Measurements from ENCODE around the gene ENTPD7. TPM values are rescaled to one million over a fixed set of nuclear protein-coding genes. Genes with fewer than 3 reads are reported as not detected.

ENTPD7 gene
- polyA plus RNA-seq, 1 donor from 2014 or later: 4.1 TPM

DNA sequence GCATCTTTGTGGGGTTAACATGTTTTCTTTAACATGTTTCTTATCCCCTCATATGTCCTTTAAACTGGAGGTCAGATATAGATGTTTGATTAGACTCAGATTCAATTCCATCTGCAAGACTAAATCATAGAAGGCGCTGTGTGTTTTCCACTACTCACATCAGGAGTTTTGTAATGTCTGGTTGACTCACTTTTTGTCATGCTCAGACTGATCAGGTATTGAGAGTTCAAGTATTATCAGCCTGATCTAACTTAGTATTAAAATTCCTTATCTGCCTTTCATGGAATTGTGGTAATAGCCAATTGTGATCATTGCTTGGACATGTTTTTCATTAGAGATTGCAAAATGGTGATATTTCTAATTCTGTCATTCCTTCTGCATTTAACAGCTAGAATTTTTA lies 30.2 kb downstream of the ENTPD7 start:
- TF ChIP-seq MXI1 (conservative IDR thresholded peaks at IDR 0.05; ENCODE audit: poor library complexity, severe bottlenecking) (no peak), POLR2AphosphoS5 (IDR thresholded peaks at IDR 0.05) (no peak), EP300 (conservative IDR thresholded peaks at IDR 0.05; ENCODE audit: poor library complexity, severe bottlenecking) (no peak), SMC3 (conservative IDR thresholded peaks at IDR 0.05; ENCODE audit: poor library complexity) (no peak), RAD21 (conservative IDR thresholded peaks at IDR 0.05) (no peak), EZH2 (IDR thresholded peaks at IDR 0.05; ENCODE audit: borderline replicate concordance, insufficient read depth, low read length, poor library complexity, severe bottlenecking) (no peak), TAF1 (IDR thresholded peaks at IDR 0.05; ENCODE audit: low read depth) (no peak)
- TF ChIP-seq, protein P1, sequence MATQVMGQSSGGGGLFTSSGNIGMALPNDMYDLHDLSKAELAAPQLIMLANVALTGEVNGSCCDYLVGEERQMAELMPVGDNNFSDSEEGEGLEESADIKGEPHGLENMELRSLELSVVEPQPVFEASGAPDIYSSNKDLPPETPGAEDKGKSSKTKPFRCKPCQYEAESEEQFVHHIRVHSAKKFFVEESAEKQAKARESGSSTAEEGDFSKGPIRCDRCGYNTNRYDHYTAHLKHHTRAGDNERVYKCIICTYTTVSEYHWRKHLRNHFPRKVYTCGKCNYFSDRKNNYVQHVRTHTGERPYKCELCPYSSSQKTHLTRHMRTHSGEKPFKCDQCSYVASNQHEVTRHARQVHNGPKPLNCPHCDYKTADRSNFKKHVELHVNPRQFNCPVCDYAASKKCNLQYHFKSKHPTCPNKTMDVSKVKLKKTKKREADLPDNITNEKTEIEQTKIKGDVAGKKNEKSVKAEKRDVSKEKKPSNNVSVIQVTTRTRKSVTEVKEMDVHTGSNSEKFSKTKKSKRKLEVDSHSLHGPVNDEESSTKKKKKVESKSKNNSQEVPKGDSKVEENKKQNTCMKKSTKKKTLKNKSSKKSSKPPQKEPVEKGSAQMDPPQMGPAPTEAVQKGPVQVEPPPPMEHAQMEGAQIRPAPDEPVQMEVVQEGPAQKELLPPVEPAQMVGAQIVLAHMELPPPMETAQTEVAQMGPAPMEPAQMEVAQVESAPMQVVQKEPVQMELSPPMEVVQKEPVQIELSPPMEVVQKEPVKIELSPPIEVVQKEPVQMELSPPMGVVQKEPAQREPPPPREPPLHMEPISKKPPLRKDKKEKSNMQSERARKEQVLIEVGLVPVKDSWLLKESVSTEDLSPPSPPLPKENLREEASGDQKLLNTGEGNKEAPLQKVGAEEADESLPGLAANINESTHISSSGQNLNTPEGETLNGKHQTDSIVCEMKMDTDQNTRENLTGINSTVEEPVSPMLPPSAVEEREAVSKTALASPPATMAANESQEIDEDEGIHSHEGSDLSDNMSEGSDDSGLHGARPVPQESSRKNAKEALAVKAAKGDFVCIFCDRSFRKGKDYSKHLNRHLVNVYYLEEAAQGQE (IDR thresholded peaks at IDR 0.05; ENCODE audit: borderline replicate concordance): no peak
- TF ChIP-seq, protein P2, sequence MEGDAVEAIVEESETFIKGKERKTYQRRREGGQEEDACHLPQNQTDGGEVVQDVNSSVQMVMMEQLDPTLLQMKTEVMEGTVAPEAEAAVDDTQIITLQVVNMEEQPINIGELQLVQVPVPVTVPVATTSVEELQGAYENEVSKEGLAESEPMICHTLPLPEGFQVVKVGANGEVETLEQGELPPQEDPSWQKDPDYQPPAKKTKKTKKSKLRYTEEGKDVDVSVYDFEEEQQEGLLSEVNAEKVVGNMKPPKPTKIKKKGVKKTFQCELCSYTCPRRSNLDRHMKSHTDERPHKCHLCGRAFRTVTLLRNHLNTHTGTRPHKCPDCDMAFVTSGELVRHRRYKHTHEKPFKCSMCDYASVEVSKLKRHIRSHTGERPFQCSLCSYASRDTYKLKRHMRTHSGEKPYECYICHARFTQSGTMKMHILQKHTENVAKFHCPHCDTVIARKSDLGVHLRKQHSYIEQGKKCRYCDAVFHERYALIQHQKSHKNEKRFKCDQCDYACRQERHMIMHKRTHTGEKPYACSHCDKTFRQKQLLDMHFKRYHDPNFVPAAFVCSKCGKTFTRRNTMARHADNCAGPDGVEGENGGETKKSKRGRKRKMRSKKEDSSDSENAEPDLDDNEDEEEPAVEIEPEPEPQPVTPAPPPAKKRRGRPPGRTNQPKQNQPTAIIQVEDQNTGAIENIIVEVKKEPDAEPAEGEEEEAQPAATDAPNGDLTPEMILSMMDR (IDR thresholded peaks at IDR 0.05; ENCODE audit: poor library complexity, severe bottlenecking): no peak
- Histone ChIP-seq H4K20me1 (ENCODE audit: insufficient read depth) (no peaks in the 10 kb centered on the region), H3F3A (ENCODE audit: insufficient read depth, low read length, poor library complexity, severe bottlenecking) (no peaks in the 10 kb centered on the region)

DNA sequence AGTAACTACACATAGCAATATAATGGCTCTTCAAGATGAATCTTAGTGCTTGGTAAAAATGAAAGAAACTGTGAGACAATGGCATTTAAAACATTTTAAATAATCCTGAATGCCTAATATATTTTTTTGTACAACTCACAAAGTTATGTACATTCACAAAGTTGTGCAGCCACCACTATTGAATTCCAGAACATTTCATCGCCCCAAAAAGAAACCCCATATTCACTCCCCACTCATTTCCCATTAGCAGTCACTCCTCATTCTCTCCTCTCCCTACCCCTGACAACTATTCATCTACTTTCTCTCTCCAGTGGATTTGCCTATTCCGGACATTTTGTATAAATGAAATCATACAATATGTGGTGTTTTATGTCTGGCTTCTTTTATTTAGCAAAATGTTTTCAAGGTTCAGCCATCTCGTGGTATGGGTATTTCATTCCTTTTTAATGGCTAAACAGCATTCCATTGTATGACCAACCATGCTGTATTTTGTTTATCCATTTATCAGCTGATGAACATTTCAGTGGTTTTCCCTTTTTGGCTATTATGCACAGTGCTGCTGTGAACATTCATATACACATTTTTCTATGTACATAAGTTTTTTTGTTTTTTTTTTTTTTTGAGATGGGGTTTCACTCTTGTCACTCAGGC lies 34.7 kb downstream of the ENTPD7 start:
- H4K20me1 ChIP-seq (ENCODE audit: insufficient read depth): no peaks in the 10 kb centered on the region
- no peak overlapping the region for H3K4me3 ChIP-seq (ENCODE audit: low read length)
- no peak overlapping the region for H3K9ac ChIP-seq (ENCODE audit: low read length)
- TF ChIP-seq, protein P1 (IDR thresholded peaks at IDR 0.05; ENCODE audit: borderline replicate concordance): no peak
- TF ChIP-seq MXI1 (conservative IDR thresholded peaks at IDR 0.05; ENCODE audit: poor library complexity, severe bottlenecking): no peak
- TF ChIP-seq TAF1 (IDR thresholded peaks at IDR 0.05; ENCODE audit: low read depth): no peak
- TF ChIP-seq, protein P2 (IDR thresholded peaks at IDR 0.05; ENCODE audit: poor library complexity, severe bottlenecking): no peak
- no peak for TF ChIP-seq POLR2AphosphoS5 (IDR thresholded peaks at IDR 0.05)
- TF ChIP-seq SMC3 (conservative IDR thresholded peaks at IDR 0.05; ENCODE audit: poor library complexity): no peak
- no peak for TF ChIP-seq EZH2 (IDR thresholded peaks at IDR 0.05; ENCODE audit: borderline replicate concordance, insufficient read depth, low read length, poor library complexity, severe bottlenecking)
- no peak for TF ChIP-seq EP300 (conservative IDR thresholded peaks at IDR 0.05; ENCODE audit: poor library complexity, severe bottlenecking)
- no peak for TF ChIP-seq RAD21 (conservative IDR thresholded peaks at IDR 0.05)
- H3F3A ChIP-seq (ENCODE audit: insufficient read depth, low read length, poor library complexity, severe bottlenecking): no peaks in the 10 kb centered on the region
- H3K36me3 ChIP-seq (ENCODE audit: insufficient read depth, low read length): peaks cover 14% of the 10 kb centered on the region
- no peaks in the 10 kb centered on the region for H3K79me2 ChIP-seq (replicated peaks; ENCODE audit: insufficient read depth, low read length)
- no peak overlapping the region for H3K27ac ChIP-seq (ENCODE audit: low read length)
- H3K27me3 ChIP-seq (ENCODE audit: insufficient read depth, low read depth, low read length): no peaks in the 10 kb centered on the region
- no peak overlapping the region for H2AFZ ChIP-seq (ENCODE audit: low read depth, low read length)
- no peak overlapping the region for H3K4me2 ChIP-seq (ENCODE audit: low read length)
- H3K9me3 ChIP-seq (ENCODE audit: low read length): no peaks in the 10 kb centered on the region
- H3K9me2 ChIP-seq (ENCODE audit: insufficient read depth, low read length): no peaks in the 10 kb centered on the region

More for the DNA sequence above, 30.2 kb downstream of the ENTPD7 start:
- H2AFZ ChIP-seq (ENCODE audit: low read depth, low read length): no peak overlapping the region
- no peaks in the 10 kb centered on the region for H3K79me2 ChIP-seq (replicated peaks; ENCODE audit: insufficient read depth, low read length)
- no peaks in the 10 kb centered on the region for H3K27me3 ChIP-seq (ENCODE audit: insufficient read depth, low read depth, low read length)
- no peak overlapping the region for H3K4me2 ChIP-seq (ENCODE audit: low read length)
- no peaks in the 10 kb centered on the region for H3K9me3 ChIP-seq (ENCODE audit: low read length)
- no peaks in the 10 kb centered on the region for H3K9me2 ChIP-seq (ENCODE audit: insufficient read depth, low read length)
- H3K4me3 ChIP-seq (ENCODE audit: low read length): no peak overlapping the region
- H3K27ac ChIP-seq (ENCODE audit: low read length): no peak overlapping the region
- no peak overlapping the region for H3K9ac ChIP-seq (ENCODE audit: low read length)
- no peaks in the 10 kb centered on the region for H3K36me3 ChIP-seq (ENCODE audit: insufficient read depth, low read length)

Data from neural cell (in vitro differentiated cells).